Neural progenitor cell (in vitro differentiated cells): Measurements from ENCODE around the gene JAG1. TPM values are rescaled to one million over a fixed set of nuclear protein-coding genes. Genes with fewer than 3 reads are reported as not detected.

Experiments
- DNase-seq: peaks from one replicate; pipeline ENCODE4 v3.0.0-alpha.2; 2016; ENCODE audit warnings: low spot score
- H2AFZ ChIP-seq: fragments of 200-600 bp; sonication (generic); replicated peaks from 2 replicates; pipeline ENCODE4 v1.6.1; 2016; ENCODE audit warnings: antibody characterized with exemption
- H3F3A ChIP-seq: fragments of 200-600 bp; sonication (generic); 2 replicates; pipeline ENCODE4 v1.6.1; 2016; ENCODE audit warnings: antibody characterized with exemption, low read depth
- H3K27ac ChIP-seq: fragments of 200-600 bp; sonication (generic); 2 replicates; pipeline ENCODE4 v1.5.1; 2016; ENCODE audit warnings: mild to moderate bottlenecking
- H3K27me3 ChIP-seq: fragments of 200-600 bp; sonication (generic); 2 replicates; pipeline ENCODE4 v1.6.1; 2016; ENCODE audit warnings: mild to moderate bottlenecking, moderate library complexity
- H3K36me3 ChIP-seq: fragments of 200-600 bp; sonication (generic); 2 replicates; pipeline ENCODE4 v1.5.1; 2016
- H3K4me1 ChIP-seq: fragments of 200-600 bp; sonication (generic); 2 replicates; pipeline ENCODE4 v1.6.1; 2016; ENCODE audit warnings: mixed run types
- H3K4me2 ChIP-seq: fragments of 200-600 bp; sonication (generic); 2 replicates; pipeline ENCODE4 v1.6.1; 2016
- H3K4me3 ChIP-seq: fragments of 200-600 bp; sonication (generic); 2 replicates; pipeline ENCODE4 v1.5.1; 2016
- H3K79me2 ChIP-seq: fragments of 200-600 bp; sonication (generic); 2 replicates; pipeline ENCODE4 v1.6.1; 2016; ENCODE audit warnings: low read depth
- H3K9ac ChIP-seq: fragments of 200-600 bp; sonication (generic); 2 replicates; pipeline ENCODE4 v1.6.1; 2016
- H3K9me3 ChIP-seq: fragments of 200-600 bp; sonication (generic); 2 replicates; pipeline ENCODE4 v1.5.1; 2016; ENCODE audit warnings: low read depth
- H4K20me1 ChIP-seq: fragments of 200-600 bp; sonication (generic); 2 replicates; pipeline ENCODE4 v1.6.1; 2016; ENCODE audit warnings: low read depth
- H3K27ac Mint-ChIP-seq: 3 replicates; pipeline ENCODE4 v1.8.0; 2021; ENCODE audit warnings: mixed read lengths
- H3K27me3 Mint-ChIP-seq: 2 replicates; pipeline ENCODE4 v1.8.0; 2022; ENCODE audit warnings: low read depth, mild to moderate bottlenecking, inconsistent platforms, moderate library complexity, mixed read lengths; ENCODE audit not compliant: insufficient read depth
- H3K36me3 Mint-ChIP-seq: 3 replicates; pipeline ENCODE4 v1.8.0; 2021; ENCODE audit warnings: mixed read lengths
- H3K4me1 Mint-ChIP-seq: 3 replicates; pipeline ENCODE4 v1.8.0; 2021; ENCODE audit warnings: mixed read lengths
- H3K4me3 Mint-ChIP-seq: 3 replicates; pipeline ENCODE4 v1.8.0; 2021; ENCODE audit warnings: mild to moderate bottlenecking, moderate library complexity, mixed read lengths
- H3K9me3 Mint-ChIP-seq: 3 replicates; pipeline ENCODE4 v1.8.0; 2020; ENCODE audit warnings: mixed read lengths
- EZH2 ChIP-seq: fragments of 200-600 bp; sonication (generic); IDR thresholded peaks from 2 replicates; pipeline ENCODE4 v1.6.1; 2017; ENCODE audit warnings: antibody characterized with exemption, mild to moderate bottlenecking, moderate library complexity
- EZH2phosphoT487 ChIP-seq: fragments of 200-600 bp; sonication (generic); IDR thresholded peaks from 2 replicates; pipeline ENCODE4 v1.6.1; 2017; ENCODE audit warnings: antibody characterized with exemption
- total RNA-seq: library from RNA; depleted of rRNA; stranded (reverse); fragments of >200 nt; gene quantifications from 2 replicates; pipeline ENCODE4 v1.2.3, GENCODE V29; 2015; ENCODE audit warnings: low replicate concordance
- TF ChIP-seq, protein P1 (sequence below): fragments of 200-600 bp; sonication (generic); IDR thresholded peaks from 2 replicates; pipeline ENCODE4 v1.5.1; 2017; ENCODE audit warnings: antibody characterized with exemption, mild to moderate bottlenecking

Gene JAG1
- total RNA-seq, 1 donor from 2014 or later, result 129 TPM

GRCh38 chr20:10711903-10712451 lies 38.2 kb upstream of the JAG1 start:
- TF ChIP-seq EZH2phosphoT487, result no peak
- Histone ChIP-seq H3K79me2 (no peaks in the 10 kb centered on the region), H3K4me2 (no peak overlapping the region), H3K9ac (no peak overlapping the region), H3K27ac (no peak overlapping the region), H3K36me3 (no peaks in the 10 kb centered on the region), H3K9me3 (no peaks in the 10 kb centered on the region), H2AFZ (no peak overlapping the region), H3K4me3 (no peak overlapping the region), H4K20me1 (no peaks in the 10 kb centered on the region), H3K4me1 (peaks cover 30% of the 10 kb centered on the region), H3K27me3 (peaks cover 2% of the 10 kb centered on the region), H3F3A (peaks cover 6% of the 10 kb centered on the region)
- Mint-ChIP-seq H3K9me3 (no peaks in the 10 kb centered on the region), H3K27me3 (peaks cover 3% of the 10 kb centered on the region), H3K36me3 (peaks cover 1% of the 10 kb centered on the region), H3K4me3 (no peak overlapping the region), H3K4me1 (peaks cover 30% of the 10 kb centered on the region), H3K27ac (no peak overlapping the region)
- DNase-seq, result no peak

GRCh38 chr20:10710991-10711775 lies 37.4 kb upstream of the JAG1 start:
- no peak for DNase-seq
- no peaks in the 10 kb centered on the region for H3K79me2 ChIP-seq
- Mint-ChIP-seq H3K9me3 (no peaks in the 10 kb centered on the region), H3K27me3 (peaks cover 2% of the 10 kb centered on the region), H3K4me3 (no peak overlapping the region), H3K36me3 (peaks cover 1% of the 10 kb centered on the region), H3K4me1 (peaks cover 24% of the 10 kb centered on the region), H3K27ac (no peak overlapping the region)
- no peak overlapping the region for H3K9ac ChIP-seq
- TF ChIP-seq, protein P1, sequence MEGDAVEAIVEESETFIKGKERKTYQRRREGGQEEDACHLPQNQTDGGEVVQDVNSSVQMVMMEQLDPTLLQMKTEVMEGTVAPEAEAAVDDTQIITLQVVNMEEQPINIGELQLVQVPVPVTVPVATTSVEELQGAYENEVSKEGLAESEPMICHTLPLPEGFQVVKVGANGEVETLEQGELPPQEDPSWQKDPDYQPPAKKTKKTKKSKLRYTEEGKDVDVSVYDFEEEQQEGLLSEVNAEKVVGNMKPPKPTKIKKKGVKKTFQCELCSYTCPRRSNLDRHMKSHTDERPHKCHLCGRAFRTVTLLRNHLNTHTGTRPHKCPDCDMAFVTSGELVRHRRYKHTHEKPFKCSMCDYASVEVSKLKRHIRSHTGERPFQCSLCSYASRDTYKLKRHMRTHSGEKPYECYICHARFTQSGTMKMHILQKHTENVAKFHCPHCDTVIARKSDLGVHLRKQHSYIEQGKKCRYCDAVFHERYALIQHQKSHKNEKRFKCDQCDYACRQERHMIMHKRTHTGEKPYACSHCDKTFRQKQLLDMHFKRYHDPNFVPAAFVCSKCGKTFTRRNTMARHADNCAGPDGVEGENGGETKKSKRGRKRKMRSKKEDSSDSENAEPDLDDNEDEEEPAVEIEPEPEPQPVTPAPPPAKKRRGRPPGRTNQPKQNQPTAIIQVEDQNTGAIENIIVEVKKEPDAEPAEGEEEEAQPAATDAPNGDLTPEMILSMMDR, result no peak
- no peak for TF ChIP-seq EZH2phosphoT487
- no peak for TF ChIP-seq EZH2
- no peak overlapping the region for H3K4me3 ChIP-seq
- H4K20me1 ChIP-seq, result no peaks in the 10 kb centered on the region
- peaks cover 28% of the 10 kb centered on the region for H3K4me1 ChIP-seq
- no peak overlapping the region for H3K27ac ChIP-seq
- no peak overlapping the region for H2AFZ ChIP-seq
- H3K9me3 ChIP-seq, result no peaks in the 10 kb centered on the region
- peaks cover 4% of the 10 kb centered on the region for H3K27me3 ChIP-seq
- peaks cover 6% of the 10 kb centered on the region for H3F3A ChIP-seq
- no peak overlapping the region for H3K4me2 ChIP-seq
- H3K36me3 ChIP-seq, result no peaks in the 10 kb centered on the region

- Histone ChIP-seq H3K9ac (no peak overlapping the region), H3K4me2 (no peak overlapping the region), H4K20me1 (no peaks in the 10 kb centered on the region), H3K4me3 (no peak overlapping the region), H3K27ac (no peak overlapping the region), H3K79me2 (no peaks in the 10 kb centered on the region), H3K4me1 (peaks cover 25% of the 10 kb centered on the region), H3K9me3 (no peaks in the 10 kb centered on the region), H2AFZ (no peak overlapping the region), H3F3A (peaks cover 6% of the 10 kb centered on the region), H3K27me3 (peaks cover 4% of the 10 kb centered on the region), H3K36me3 (no peaks in the 10 kb centered on the region)
- H3K27me3 Mint-ChIP-seq, result peaks cover 2% of the 10 kb centered on the region
- peaks cover 21% of the 10 kb centered on the region for H3K4me1 Mint-ChIP-seq
- no peak for DNase-seq
- H3K4me3 Mint-ChIP-seq, result no peak overlapping the region
- H3K27ac Mint-ChIP-seq, result no peak overlapping the region
- H3K36me3 Mint-ChIP-seq, result peaks cover 1% of the 10 kb centered on the region
- TF ChIP-seq, protein P1, result no peak
- TF ChIP-seq EZH2phosphoT487, result no peak
- TF ChIP-seq EZH2, result no peak
- peaks cover 2% of the 10 kb centered on the region for H3K9me3 Mint-ChIP-seq
Observed at GRCh38 chr20:10709916-10710315, 36.1 kb upstream of the JAG1 start.
